ENCODE measurements around the gene ADAMTS9. TPM values are rescaled to one million over a fixed set of nuclear protein-coding genes. Genes with fewer than 3 reads are reported as not detected.

ADAMTS9 gene
- total and polyA plus RNA-seq, 2 experiments from 2014 or later, result 0.31 to 0.81 TPM

- TF ChIP-seq, protein P1, sequence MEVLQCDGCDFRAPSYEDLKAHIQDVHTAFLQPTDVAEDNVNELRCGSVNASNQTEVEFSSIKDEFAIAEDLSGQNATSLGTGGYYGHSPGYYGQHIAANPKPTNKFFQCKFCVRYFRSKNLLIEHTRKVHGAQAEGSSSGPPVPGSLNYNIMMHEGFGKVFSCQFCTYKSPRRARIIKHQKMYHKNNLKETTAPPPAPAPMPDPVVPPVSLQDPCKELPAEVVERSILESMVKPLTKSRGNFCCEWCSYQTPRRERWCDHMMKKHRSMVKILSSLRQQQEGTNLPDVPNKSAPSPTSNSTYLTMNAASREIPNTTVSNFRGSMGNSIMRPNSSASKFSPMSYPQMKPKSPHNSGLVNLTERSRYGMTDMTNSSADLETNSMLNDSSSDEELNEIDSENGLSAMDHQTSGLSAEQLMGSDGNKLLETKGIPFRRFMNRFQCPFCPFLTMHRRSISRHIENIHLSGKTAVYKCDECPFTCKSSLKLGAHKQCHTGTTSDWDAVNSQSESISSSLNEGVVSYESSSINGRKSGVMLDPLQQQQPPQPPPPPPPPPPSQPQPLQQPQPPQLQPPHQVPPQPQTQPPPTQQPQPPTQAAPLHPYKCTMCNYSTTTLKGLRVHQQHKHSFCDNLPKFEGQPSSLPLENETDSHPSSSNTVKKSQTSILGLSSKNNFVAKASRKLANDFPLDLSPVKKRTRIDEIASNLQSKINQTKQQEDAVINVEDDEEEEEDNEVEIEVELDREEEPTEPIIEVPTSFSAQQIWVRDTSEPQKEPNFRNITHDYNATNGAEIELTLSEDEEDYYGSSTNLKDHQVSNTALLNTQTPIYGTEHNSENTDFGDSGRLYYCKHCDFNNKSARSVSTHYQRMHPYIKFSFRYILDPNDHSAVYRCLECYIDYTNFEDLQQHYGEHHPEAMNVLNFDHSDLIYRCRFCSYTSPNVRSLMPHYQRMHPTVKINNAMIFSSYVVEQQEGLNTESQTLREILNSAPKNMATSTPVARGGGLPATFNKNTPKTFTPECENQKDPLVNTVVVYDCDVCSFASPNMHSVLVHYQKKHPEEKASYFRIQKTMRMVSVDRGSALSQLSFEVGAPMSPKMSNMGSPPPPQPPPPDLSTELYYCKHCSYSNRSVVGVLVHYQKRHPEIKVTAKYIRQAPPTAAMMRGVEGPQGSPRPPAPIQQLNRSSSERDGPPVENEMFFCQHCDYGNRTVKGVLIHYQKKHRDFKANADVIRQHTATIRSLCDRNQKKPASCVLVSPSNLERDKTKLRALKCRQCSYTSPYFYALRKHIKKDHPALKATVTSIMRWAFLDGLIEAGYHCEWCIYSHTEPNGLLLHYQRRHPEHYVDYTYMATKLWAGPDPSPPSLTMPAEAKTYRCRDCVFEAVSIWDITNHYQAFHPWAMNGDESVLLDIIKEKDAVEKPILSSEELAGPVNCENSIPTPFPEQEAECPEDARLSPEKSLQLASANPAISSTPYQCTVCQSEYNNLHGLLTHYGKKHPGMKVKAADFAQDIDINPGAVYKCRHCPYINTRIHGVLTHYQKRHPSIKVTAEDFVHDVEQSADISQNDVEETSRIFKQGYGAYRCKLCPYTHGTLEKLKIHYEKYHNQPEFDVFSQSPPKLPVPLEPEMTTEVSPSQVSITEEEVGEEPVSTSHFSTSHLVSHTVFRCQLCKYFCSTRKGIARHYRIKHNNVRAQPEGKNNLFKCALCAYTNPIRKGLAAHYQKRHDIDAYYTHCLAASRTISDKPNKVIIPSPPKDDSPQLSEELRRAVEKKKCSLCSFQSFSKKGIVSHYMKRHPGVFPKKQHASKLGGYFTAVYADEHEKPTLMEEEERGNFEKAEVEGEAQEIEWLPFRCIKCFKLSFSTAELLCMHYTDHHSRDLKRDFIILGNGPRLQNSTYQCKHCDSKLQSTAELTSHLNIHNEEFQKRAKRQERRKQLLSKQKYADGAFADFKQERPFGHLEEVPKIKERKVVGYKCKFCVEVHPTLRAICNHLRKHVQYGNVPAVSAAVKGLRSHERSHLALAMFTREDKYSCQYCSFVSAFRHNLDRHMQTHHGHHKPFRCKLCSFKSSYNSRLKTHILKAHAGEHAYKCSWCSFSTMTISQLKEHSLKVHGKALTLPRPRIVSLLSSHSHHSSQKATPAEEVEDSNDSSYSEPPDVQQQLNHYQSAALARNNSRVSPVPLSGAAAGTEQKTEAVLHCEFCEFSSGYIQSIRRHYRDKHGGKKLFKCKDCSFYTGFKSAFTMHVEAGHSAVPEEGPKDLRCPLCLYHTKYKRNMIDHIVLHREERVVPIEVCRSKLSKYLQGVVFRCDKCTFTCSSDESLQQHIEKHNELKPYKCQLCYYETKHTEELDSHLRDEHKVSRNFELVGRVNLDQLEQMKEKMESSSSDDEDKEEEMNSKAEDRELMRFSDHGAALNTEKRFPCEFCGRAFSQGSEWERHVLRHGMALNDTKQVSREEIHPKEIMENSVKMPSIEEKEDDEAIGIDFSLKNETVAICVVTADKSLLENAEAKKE (CRISPR knock-in tag; IDR thresholded peaks at IDR 0.05), result no peak
- TF ChIP-seq CREB1 (CRISPR knock-in tag; IDR thresholded peaks at IDR 0.05; ENCODE audit: low read depth), result no peak
- no peak for TF ChIP-seq POLR2AphosphoS5 (IDR thresholded peaks at IDR 0.05; ENCODE audit: low read depth)
- TF ChIP-seq STAT1 (IDR thresholded peaks at IDR 0.05; ENCODE audit: unreplicated experiment), result no peak
- no peak for TF ChIP-seq ETS1 (IDR thresholded peaks at IDR 0.05)
Observed at GRCh38 chr3:64561868-64562267, 125.9 kb downstream of the ADAMTS9 start (continued).

GRCh38 chr3:64561325-64561843 is 126.4 kb downstream of the ADAMTS9 start:
- H3K27ac Mint-ChIP-seq, result no peak overlapping the region
- H3K27me3 Mint-ChIP-seq (ENCODE audit: insufficient read depth, low read depth, poor library complexity), result peaks cover 5% of the 10 kb centered on the region
- no peaks in the 10 kb centered on the region for H3K9me3 Mint-ChIP-seq
- no peak overlapping the region for H3K4me3 Mint-ChIP-seq
- H3K4me2 ChIP-seq, result no peak overlapping the region
- DNase-seq (ENCODE audit: low spot score), result no peak
- H3F3A ChIP-seq (replicated peaks; ENCODE audit: low read depth), result no peaks in the 10 kb centered on the region
- no peaks in the 10 kb centered on the region for H3K4me1 ChIP-seq (ENCODE audit: insufficient read depth)
- no peak for ATAC-seq
- H3K27ac ChIP-seq (ENCODE audit: low read depth), result no peak overlapping the region
- no peak overlapping the region for H3K4me3 ChIP-seq
- H2AFZ ChIP-seq, result no peak overlapping the region
- no peaks in the 10 kb centered on the region for H3K79me2 ChIP-seq (replicated peaks; ENCODE audit: insufficient read depth)
- no peaks in the 10 kb centered on the region for H3K9me2 ChIP-seq (ENCODE audit: insufficient read depth)
- H4K20me1 ChIP-seq (replicated peaks; ENCODE audit: insufficient read depth), result no peaks in the 10 kb centered on the region
- peaks cover 5% of the 10 kb centered on the region for H3K4me1 Mint-ChIP-seq
- H3K36me3 Mint-ChIP-seq (ENCODE audit: low read depth), result no peaks in the 10 kb centered on the region
- no peaks in the 10 kb centered on the region for H3K36me3 ChIP-seq (ENCODE audit: insufficient read depth)
- H3K27me3 ChIP-seq (ENCODE audit: insufficient read depth), result no peaks in the 10 kb centered on the region
- TF ChIP-seq POLR2AphosphoS5 (IDR thresholded peaks at IDR 0.05; ENCODE audit: low read depth), result no peak
- no peak for TF ChIP-seq NANOG (IDR thresholded peaks at IDR 0.05; ENCODE audit: borderline replicate concordance)
- TF ChIP-seq EZH2phosphoT487 (IDR thresholded peaks at IDR 0.05; ENCODE audit: unreplicated experiment), result no peak
- TF ChIP-seq JUNB (IDR thresholded peaks at IDR 0.05; ENCODE audit: unreplicated experiment), result no peak
- no peak for TF ChIP-seq ZNF331 (CRISPR knock-in tag; IDR thresholded peaks at IDR 0.05; ENCODE audit: low read depth)
- TF ChIP-seq, protein P1 (CRISPR knock-in tag; IDR thresholded peaks at IDR 0.05), result no peak
